PC-3 (cell line): ENCODE data around the gene EGF. TPM values are rescaled to one million over a fixed set of nuclear protein-coding genes. Genes with fewer than 3 reads are reported as not detected.

Experiments used
- ATAC-seq: fragments of 200-7000 bp; cut with Tn5 transposase; 2 replicates; pipeline ENCODE4 v1.9.1; 2020; ENCODE audit warnings: mild to moderate bottlenecking, moderate library complexity
- BruUV-seq: library from RNA; stranded (reverse); fragments of 400-500 nt; replicated peaks from 2 replicates; lab custom pipeline; 2021; lab: Mats Ljungman, UMichigan
- CTCF ChIA-PET: fragments of 300-600 bp; sonication (Branson Sonifier 250); formaldehyde crosslinking; loops from one replicate; lab custom pipeline; 2022; ENCODE audit warnings: antibody characterized with exemption; lab: Charles Lee
- POLR2A ChIA-PET: fragments of 300-600 bp; sonication (Branson Sonifier 250); formaldehyde crosslinking; loops from one replicate; lab custom pipeline; 2022; ENCODE audit warnings: antibody characterized with exemption; ENCODE audit not compliant: unreplicated experiment; lab: Charles Lee
- DNase-seq: peaks from one replicate; pipeline ENCODE4 v3.0.0-alpha.2; 2015
- H2AFZ ChIP-seq: fragments of 300-600 bp; sonication (generic); 2 replicates; pipeline ENCODE4 v1.6.0; 2016; ENCODE audit warnings: antibody characterized with exemption, low read length
- H3F3A ChIP-seq: fragments of 300-600 bp; sonication (generic); one replicate; pipeline ENCODE4 v1.6.0; 2017; ENCODE audit warnings: antibody characterized with exemption, low read length, control low read depth, mild to moderate bottlenecking; ENCODE audit not compliant: unreplicated experiment
- H3K27ac ChIP-seq: fragments of 300-600 bp; sonication (generic); 2 replicates; pipeline ENCODE4 v1.5.1; 2016; ENCODE audit warnings: mild to moderate bottlenecking, low read length
- H3K27me3 ChIP-seq: fragments of 300-600 bp; sonication (generic); 2 replicates; pipeline ENCODE4 v1.6.1; 2016; ENCODE audit warnings: low read length, mixed read lengths
- H3K36me3 ChIP-seq: fragments of 300-600 bp; sonication (generic); 2 replicates; pipeline ENCODE4 v1.6.1; 2016; ENCODE audit warnings: low read depth, mixed run types, low read length, mixed read lengths
- H3K4me1 ChIP-seq: fragments of 300-600 bp; sonication (generic); 2 replicates; pipeline ENCODE4 v1.5.1; 2016; ENCODE audit warnings: low read length; ENCODE audit not compliant: insufficient read depth
- H3K4me2 ChIP-seq: fragments of 300-600 bp; sonication (generic); 2 replicates; pipeline ENCODE4 v1.6.0; 2016; ENCODE audit warnings: low read length
- H3K4me3 ChIP-seq: fragments of 300-600 bp; sonication (generic); 2 replicates; pipeline ENCODE4 v1.5.1; 2016; ENCODE audit warnings: mild to moderate bottlenecking, low read length, mixed read lengths
- H3K79me2 ChIP-seq: fragments of 300-600 bp; sonication (generic); 2 replicates; pipeline ENCODE4 v1.6.1; 2017; ENCODE audit warnings: low read length, mixed read lengths
- H3K9ac ChIP-seq: fragments of 300-600 bp; sonication (generic); 2 replicates; pipeline ENCODE4 v1.6.0; 2016; ENCODE audit warnings: mild to moderate bottlenecking, low read length
- H3K9me2 ChIP-seq: fragments of 300-600 bp; sonication (generic); replicated peaks from 2 replicates; pipeline ENCODE4 v1.6.1; 2016; ENCODE audit warnings: mixed run types, low read length, mixed read lengths
- H3K9me3 ChIP-seq: fragments of 300-600 bp; sonication (generic); 2 replicates; pipeline ENCODE4 v1.6.1; 2016; ENCODE audit warnings: low read length, mixed read lengths
- H4K20me1 ChIP-seq: fragments of 300-600 bp; sonication (generic); 2 replicates; pipeline ENCODE4 v1.6.1; 2016; ENCODE audit warnings: low read length, mixed read lengths
- CTCF ChIP-seq: fragments of 300-600 bp; sonication (generic); conservative IDR thresholded peaks from 2 replicates; pipeline ENCODE4 v1.5.1; 2017; ENCODE audit warnings: antibody characterized with exemption, low read depth, mild to moderate bottlenecking, low read length
- EZH2 ChIP-seq: fragments of 300-600 bp; sonication (generic); IDR thresholded peaks from one replicate; pipeline ENCODE4 v1.6.1; 2017; ENCODE audit warnings: antibody characterized with exemption, mild to moderate bottlenecking, low read length; ENCODE audit not compliant: unreplicated experiment
- EZH2phosphoT487 ChIP-seq: fragments of 300-600 bp; sonication (generic); IDR thresholded peaks from 2 replicates; pipeline ENCODE4 v1.6.1; 2018; ENCODE audit warnings: mild to moderate bottlenecking, antibody characterized with exemption, low read length, borderline replicate concordance
- intact Hi-C: fragments of 100-400 bp; cut with micrococcal nuclease; formaldehyde crosslinking; loops from 2 replicates; pipeline ENCODE4 v1.9.0; 2023
- total RNA-seq: library from RNA; depleted of rRNA; stranded (reverse); fragments of >200 nt; gene quantifications from 2 replicates; pipeline ENCODE4 v1.2.3, GENCODE V29; 2014; rRNA removed

Gene EGF
- total RNA-seq, 1 experiment from 2014 or later, result 6.1 TPM

GRCh38 chr4:110059556-110060191, 147.0 kb downstream of the EGF start:
- CTCF ChIA-PET, result interaction anchor here (0.6 kb wide), 1 partner anchor 256 kb away, joined by 3 read pairs; no protein-coding TSS in a partner anchor
- Histone ChIP-seq H3K36me3 (no peaks in the 10 kb centered on the region), H3K4me2 (peak overlapping the region; percentile 75), H3K9me3 (no peaks in the 10 kb centered on the region), H4K20me1 (no peaks in the 10 kb centered on the region), H2AFZ (no peak overlapping the region), H3K4me3 (peak overlapping the region; percentile 32; the same call in 1 of the 2 replicates), H3F3A (no peaks in the 10 kb centered on the region), H3K79me2 (no peaks in the 10 kb centered on the region), H3K9me2 (no peaks in the 10 kb centered on the region), H3K27me3 (no peaks in the 10 kb centered on the region), H3K4me1 (peaks cover 34% of the 10 kb centered on the region), H3K27ac (peak overlapping the region; percentile 26; the same call in 1 of the 2 replicates), H3K9ac (no peak overlapping the region)
- POLR2A ChIA-PET, result interaction anchor here (0.7 kb wide), 1 partner anchor 79 kb away, joined by 3 read pairs; no protein-coding TSS in a partner anchor
- peak; percentile 79 for DNase-seq
- intact Hi-C loops, result loop anchor here (1.0 to 5.0 kb wide), 3 partner anchors 28 to 172 kb away; partner anchors contain the start of gene ELOVL6
- peak; percentile 91 for ATAC-seq
- TF ChIP-seq EZH2phosphoT487, result no peak
- TF ChIP-seq EZH2, result no peak
- no peak for TF ChIP-seq CTCF
- BruUV-seq, result no TSS peak

- ChIA-PET POLR2A (no interaction called here), CTCF (no interaction called here)
- no peaks in the 10 kb centered on the region for H3K36me3 ChIP-seq
- no peaks in the 10 kb centered on the region for H4K20me1 ChIP-seq
- intact Hi-C loops, result no loop called here
- H3K9me3 ChIP-seq, result no peaks in the 10 kb centered on the region
- no peaks in the 10 kb centered on the region for H3K27me3 ChIP-seq
- H3K9ac ChIP-seq, result no peak overlapping the region
- H3K4me2 ChIP-seq, result no peak overlapping the region
- BruUV-seq, result no TSS peak
- no peak overlapping the region for H3K27ac ChIP-seq
- H3K4me3 ChIP-seq, result no peak overlapping the region
- H3K4me1 ChIP-seq, result peaks cover 27% of the 10 kb centered on the region
- no peaks in the 10 kb centered on the region for H3F3A ChIP-seq
- DNase-seq (no peak), ATAC-seq (no peak)
- no peaks in the 10 kb centered on the region for H3K79me2 ChIP-seq
- no peaks in the 10 kb centered on the region for H3K9me2 ChIP-seq
- H2AFZ ChIP-seq, result no peak overlapping the region
- TF ChIP-seq EZH2 (no peak), CTCF (no peak), EZH2phosphoT487 (no peak)
Measured at GRCh38 chr4:110061076-110061475, 148.4 kb downstream of the EGF start.

Other genes with a start within 250 kb of the EGF start
- 33.7 and 36.7 TPM in 2 replicates for gene CASP6, start 209.4 kb upstream of the EGF start, total RNA-seq
- 51.6 and 53.3 TPM in 2 replicates for gene PLA2G12A, start 182.8 kb upstream of the EGF start, total RNA-seq
- not detected in 2 replicates for gene CFI, start 110.9 kb upstream of the EGF start, total RNA-seq
- 15.9 and 26.0 TPM in 2 replicates for gene GAR1, start 97.1 kb upstream of the EGF start, total RNA-seq
- 0.18 and 0.29 TPM in 2 replicates for gene RRH, start 84.9 kb upstream of the EGF start, total RNA-seq
- gene LRIT3, start 64.8 kb upstream of the EGF start, total RNA-seq, result 0.11 TPM in 1 of 2 replicates, not detected in the other